HG03571 (cell line): ENCODE data around the gene INPP4B.

Source experiments
- ATAC-seq: cut with Tn5 transposase; IDR thresholded peaks from one replicate; pipeline ENCODE4 v1.9.1; 2021; ENCODE audit not compliant: unreplicated experiment

INPP4B gene

GRCh38 chr4:142169216-142169615 lies 676.9 kb downstream of the INPP4B start:
- ATAC-seq: no peak

- ATAC-seq: no peak
Measured at GRCh38 chr4:142168181-142168580, 677.9 kb downstream of the INPP4B start.

- ATAC-seq: no peak
Measured at GRCh38 chr4:142164767-142165500, 681.2 kb downstream of the INPP4B start.

- ATAC-seq: no peak
Measured at GRCh38 chr4:142161086-142161485, 685.0 kb downstream of the INPP4B start.

GRCh38 chr4:142160509-142160908 lies 685.6 kb downstream of the INPP4B start:
- no peak for ATAC-seq

GRCh38 chr4:142158980-142159379 lies 687.1 kb downstream of the INPP4B start:
- no peak for ATAC-seq

GRCh38 chr4:142156256-142156655 lies 689.8 kb downstream of the INPP4B start:
- no peak for ATAC-seq

GRCh38 chr4:142155347-142155746 lies 690.8 kb downstream of the INPP4B start:
- ATAC-seq: no peak

GRCh38 chr4:142150483-142150882 lies 695.6 kb downstream of the INPP4B start:
- no peak for ATAC-seq

GRCh38 chr4:142144813-142145212 lies 701.3 kb downstream of the INPP4B start:
- ATAC-seq: no peak

GRCh38 chr4:142142366-142143054 lies 703.6 kb downstream of the INPP4B start:
- ATAC-seq: no peak

GRCh38 chr4:142141224-142141623 lies 704.9 kb downstream of the INPP4B start:
- no peak for ATAC-seq

GRCh38 chr4:142130666-142131065 lies 715.4 kb downstream of the INPP4B start:
- ATAC-seq: no peak

- no peak for ATAC-seq
Measured at GRCh38 chr4:142129931-142130330, 716.2 kb downstream of the INPP4B start.

GRCh38 chr4:142129473-142129872 lies 716.6 kb downstream of the INPP4B start:
- no peak for ATAC-seq

GRCh38 chr4:142128529-142128928 lies 717.6 kb downstream of the INPP4B start:
- no peak for ATAC-seq

- ATAC-seq: no peak
Measured at GRCh38 chr4:142126890-142127497, 719.1 kb downstream of the INPP4B start.

GRCh38 chr4:142124874-142125273 lies 721.2 kb downstream of the INPP4B start:
- ATAC-seq: no peak

GRCh38 chr4:142121448-142122350 lies 724.4 kb downstream of the INPP4B start:
- ATAC-seq: no peak

GRCh38 chr4:142120921-142121320 lies 725.2 kb downstream of the INPP4B start:
- ATAC-seq: no peak

- ATAC-seq: no peak
Measured at GRCh38 chr4:142112451-142112850, 733.6 kb downstream of the INPP4B start.
